ENCODE measurements around the gene VAT1.

DNA sequence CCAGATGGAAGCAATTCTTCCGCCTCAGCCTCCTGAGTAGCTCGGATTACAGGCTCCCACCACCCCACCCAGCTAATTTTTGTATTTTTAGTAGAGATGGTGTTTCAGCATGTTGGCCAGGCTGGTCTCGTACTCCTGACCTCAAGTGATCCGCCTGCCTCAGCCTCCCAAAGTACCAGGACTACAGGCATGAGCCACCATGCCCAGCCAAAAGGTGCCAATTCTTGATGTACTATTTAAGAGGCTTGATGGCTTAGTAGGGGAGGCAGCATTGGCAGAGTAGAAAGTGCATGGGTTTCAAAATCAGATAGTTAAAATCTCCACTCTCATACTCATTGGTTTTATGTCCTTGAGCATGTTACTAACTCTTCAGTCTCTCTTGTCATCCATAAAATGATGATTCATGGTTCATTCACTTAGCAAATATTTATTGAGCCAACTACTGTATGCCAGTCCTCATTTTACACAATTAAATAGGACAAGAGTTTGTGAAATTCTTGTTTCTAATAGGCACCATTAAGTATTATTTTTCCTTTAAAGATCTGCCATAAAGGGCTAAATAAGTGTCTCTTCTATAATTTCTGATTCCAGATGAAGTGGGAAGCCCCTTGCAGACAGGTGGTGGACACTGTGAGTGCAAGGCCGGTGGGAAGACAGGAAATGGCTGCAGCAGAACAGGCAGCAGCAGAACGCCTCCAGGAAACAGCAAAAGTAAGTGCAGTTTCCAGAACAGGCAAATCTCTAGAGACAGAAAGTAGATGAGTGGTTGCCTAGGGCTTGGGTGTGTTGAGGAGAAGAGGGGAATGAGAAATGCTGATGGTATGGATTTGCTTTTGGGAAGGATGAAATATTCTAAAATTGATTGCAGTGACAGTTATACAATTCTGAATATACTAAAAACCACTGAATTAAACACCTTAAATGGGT lies 32.2 kb downstream of the VAT1 start:
- TF ChIP-seq, protein P1, sequence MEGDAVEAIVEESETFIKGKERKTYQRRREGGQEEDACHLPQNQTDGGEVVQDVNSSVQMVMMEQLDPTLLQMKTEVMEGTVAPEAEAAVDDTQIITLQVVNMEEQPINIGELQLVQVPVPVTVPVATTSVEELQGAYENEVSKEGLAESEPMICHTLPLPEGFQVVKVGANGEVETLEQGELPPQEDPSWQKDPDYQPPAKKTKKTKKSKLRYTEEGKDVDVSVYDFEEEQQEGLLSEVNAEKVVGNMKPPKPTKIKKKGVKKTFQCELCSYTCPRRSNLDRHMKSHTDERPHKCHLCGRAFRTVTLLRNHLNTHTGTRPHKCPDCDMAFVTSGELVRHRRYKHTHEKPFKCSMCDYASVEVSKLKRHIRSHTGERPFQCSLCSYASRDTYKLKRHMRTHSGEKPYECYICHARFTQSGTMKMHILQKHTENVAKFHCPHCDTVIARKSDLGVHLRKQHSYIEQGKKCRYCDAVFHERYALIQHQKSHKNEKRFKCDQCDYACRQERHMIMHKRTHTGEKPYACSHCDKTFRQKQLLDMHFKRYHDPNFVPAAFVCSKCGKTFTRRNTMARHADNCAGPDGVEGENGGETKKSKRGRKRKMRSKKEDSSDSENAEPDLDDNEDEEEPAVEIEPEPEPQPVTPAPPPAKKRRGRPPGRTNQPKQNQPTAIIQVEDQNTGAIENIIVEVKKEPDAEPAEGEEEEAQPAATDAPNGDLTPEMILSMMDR (IDR thresholded peaks at IDR 0.05 in 8 of 11, conservative IDR thresholded peaks at IDR 0.05 in 3 of 11) = no peak
- TF ChIP-seq POLR2AphosphoS5 (IDR thresholded peaks at IDR 0.05) (no peak), POLR2A (IDR thresholded peaks at IDR 0.05) (no peak)
